Loucy (cell line): ENCODE data around the gene PDX1.

Source experiments
- H2AFZ ChIP-seq: fragments of 200-600 bp; sonication (generic); 2 replicates; pipeline ENCODE4 v1.6.0; 2016; ENCODE audit warnings: antibody characterized with exemption, mild to moderate bottlenecking, low read length, moderate library complexity
- H3F3A ChIP-seq: fragments of 200-600 bp; 2 replicates; pipeline ENCODE4 v1.6.0; 2016; ENCODE audit warnings: antibody characterized with exemption, low read depth, mild to moderate bottlenecking
- H3K27me3 ChIP-seq: fragments of 200-600 bp; sonication (generic); 2 replicates; pipeline ENCODE4 v1.6.1; 2014; ENCODE audit warnings: low read length, mild to moderate bottlenecking; ENCODE audit not compliant: insufficient read depth, poor library complexity, severe bottlenecking
- H3K36me3 ChIP-seq: fragments of 200-600 bp; sonication (generic); 2 replicates; pipeline ENCODE4 v1.6.1; 2016; ENCODE audit warnings: low read length; ENCODE audit not compliant: insufficient read depth
- H3K4me1 ChIP-seq: fragments of 200-600 bp; sonication (generic); 2 replicates; pipeline ENCODE4 v1.5.1; 2014; ENCODE audit warnings: low read length, mild to moderate bottlenecking; ENCODE audit not compliant: insufficient read depth, poor library complexity, severe bottlenecking
- H3K4me2 ChIP-seq: fragments of 200-600 bp; sonication (generic); 2 replicates; pipeline ENCODE4 v1.6.0; 2014; ENCODE audit warnings: antibody characterized with exemption, low read length, low read depth, mild to moderate bottlenecking; ENCODE audit not compliant: poor library complexity, severe bottlenecking
- H3K4me3 ChIP-seq: fragments of 200-600 bp; sonication (generic); 2 replicates; pipeline ENCODE4 v1.5.1; 2014; ENCODE audit warnings: low read length, mild to moderate bottlenecking, mixed read lengths; ENCODE audit not compliant: poor library complexity, severe bottlenecking
- H3K79me2 ChIP-seq: fragments of 200-600 bp; sonication (generic); 2 replicates; pipeline ENCODE4 v1.6.1; 2014; ENCODE audit warnings: low read length; ENCODE audit not compliant: insufficient read depth
- H3K9ac ChIP-seq: fragments of 200-600 bp; sonication (generic); 2 replicates; pipeline ENCODE4 v1.6.0; 2014; ENCODE audit warnings: mild to moderate bottlenecking, low read depth, low read length, moderate library complexity; ENCODE audit not compliant: poor library complexity, severe bottlenecking
- H3K9me2 ChIP-seq: fragments of 200-600 bp; sonication (generic); replicated peaks from 2 replicates; pipeline ENCODE4 v1.6.1; 2016; ENCODE audit warnings: low read depth, low read length, mixed read lengths
- H3K9me3 ChIP-seq: fragments of 200-600 bp; sonication (generic); 2 replicates; pipeline ENCODE4 v1.6.1; 2014; ENCODE audit warnings: mild to moderate bottlenecking, antibody characterized with exemption, low read length, low read depth; ENCODE audit not compliant: insufficient read depth
- H4K20me1 ChIP-seq: fragments of 200-600 bp; sonication (generic); 2 replicates; pipeline ENCODE4 v1.6.0; 2014; ENCODE audit warnings: antibody characterized with exemption, low read length, mild to moderate bottlenecking; ENCODE audit not compliant: insufficient read depth, poor library complexity, severe bottlenecking
- CTCF ChIP-seq: fragments of 200-600 bp; sonication (generic); conservative IDR thresholded peaks from 2 replicates; pipeline ENCODE4 v1.5.1; 2014; ENCODE audit warnings: mild to moderate bottlenecking, antibody characterized with exemption, low read length
- EZH2phosphoT487 ChIP-seq: fragments of 200-600 bp; IDR thresholded peaks from 2 replicates; pipeline ENCODE4 v1.6.1; 2018; ENCODE audit warnings: antibody characterized with exemption, mild to moderate bottlenecking, moderate library complexity, borderline replicate concordance

The PDX1 gene

GRCh38 chr13:27965740-27966640 lies 46.2 kb downstream of the PDX1 start:
- H3K9me2 ChIP-seq: no peaks in the 10 kb centered on the region
- H3K79me2 ChIP-seq: no peaks in the 10 kb centered on the region
- H3K4me2 ChIP-seq: no peak overlapping the region
- H4K20me1 ChIP-seq: no peaks in the 10 kb centered on the region
- no peak for TF ChIP-seq CTCF
- no peak for TF ChIP-seq EZH2phosphoT487
- H3K4me1 ChIP-seq: no peaks in the 10 kb centered on the region
- no peaks in the 10 kb centered on the region for H3F3A ChIP-seq
- H2AFZ ChIP-seq: no peak overlapping the region
- no peak overlapping the region for H3K4me3 ChIP-seq
- H3K9ac ChIP-seq: no peak overlapping the region
- no peaks in the 10 kb centered on the region for H3K36me3 ChIP-seq
- no peaks in the 10 kb centered on the region for H3K27me3 ChIP-seq
- H3K9me3 ChIP-seq: no peaks in the 10 kb centered on the region

GRCh38 chr13:27966641-27967202 lies 46.9 kb downstream of the PDX1 start:
- Histone ChIP-seq H3K4me1 (no peaks in the 10 kb centered on the region), H3F3A (no peaks in the 10 kb centered on the region), H3K4me3 (no peak overlapping the region), H3K36me3 (no peaks in the 10 kb centered on the region), H4K20me1 (no peaks in the 10 kb centered on the region), H3K9me2 (no peaks in the 10 kb centered on the region), H2AFZ (no peak overlapping the region), H3K9me3 (no peaks in the 10 kb centered on the region), H3K9ac (no peak overlapping the region), H3K4me2 (no peak overlapping the region), H3K79me2 (no peaks in the 10 kb centered on the region), H3K27me3 (no peaks in the 10 kb centered on the region)
- TF ChIP-seq CTCF: no peak
- no peak for TF ChIP-seq EZH2phosphoT487

GRCh38 chr13:27967203-27967735 lies 47.5 kb downstream of the PDX1 start:
- H4K20me1 ChIP-seq: no peaks in the 10 kb centered on the region
- no peaks in the 10 kb centered on the region for H3K27me3 ChIP-seq
- H3K9me3 ChIP-seq: no peaks in the 10 kb centered on the region
- TF ChIP-seq EZH2phosphoT487 (no peak), CTCF (no peak)
- no peak overlapping the region for H3K9ac ChIP-seq
- H3K79me2 ChIP-seq: no peaks in the 10 kb centered on the region
- H3K4me2 ChIP-seq: no peak overlapping the region
- no peak overlapping the region for H3K4me3 ChIP-seq
- no peaks in the 10 kb centered on the region for H3F3A ChIP-seq
- H3K9me2 ChIP-seq: no peaks in the 10 kb centered on the region
- H2AFZ ChIP-seq: no peak overlapping the region
- no peaks in the 10 kb centered on the region for H3K36me3 ChIP-seq
- no peaks in the 10 kb centered on the region for H3K4me1 ChIP-seq
